NCI-H524 (cell line): ENCODE data around the gene LASP1NB.
"Not testable (repeated sequence)": the region's sequence is repeated elsewhere in the genome, so short reads cannot be mapped to it uniquely, and the experiment has no call there.

Experiments used
- DNase-seq, 2 experiments: peaks; one replicate each; lab custom pipeline; 2025; lab: John Stamatoyannopoulos, UW

Gene LASP1NB

GRCh38 chr17:38967290-38967738 lies 41.9 kb downstream of the LASP1NB start, which contains the start of gene FBXO47:
TSS of gene FBXO47 (minus strand) at chr17:38967403. CDS start at chr17:38963025, 4,378 bp downstream.
- DNase-seq: no peak

DNA sequence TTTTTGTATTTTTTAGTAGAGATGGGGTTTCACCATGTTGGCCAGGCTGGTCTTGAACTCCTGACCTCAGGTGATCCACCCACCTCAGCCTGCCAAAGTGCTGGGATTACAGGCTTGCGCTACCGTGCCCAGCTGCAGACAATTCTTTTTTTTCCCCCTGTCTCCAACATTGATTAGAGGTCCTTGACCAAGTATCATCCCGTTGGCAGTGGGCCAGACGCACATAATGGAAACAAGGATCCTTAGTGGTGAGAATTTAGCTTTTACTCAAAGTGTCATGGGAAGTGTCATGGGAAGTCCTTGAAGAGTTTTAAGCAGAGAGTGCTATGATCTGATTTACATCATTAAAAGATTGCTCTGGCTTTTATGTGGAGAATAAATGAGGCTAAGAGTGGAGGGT lies 43.9 kb downstream of the LASP1NB start:
- peak; percentile 71 to 73 for DNase-seq

- peak in 1 of 2 experiments; percentile 11 for DNase-seq
Observed at GRCh38 chr17:38970128-38970527, 44.7 kb downstream of the LASP1NB start.

DNA sequence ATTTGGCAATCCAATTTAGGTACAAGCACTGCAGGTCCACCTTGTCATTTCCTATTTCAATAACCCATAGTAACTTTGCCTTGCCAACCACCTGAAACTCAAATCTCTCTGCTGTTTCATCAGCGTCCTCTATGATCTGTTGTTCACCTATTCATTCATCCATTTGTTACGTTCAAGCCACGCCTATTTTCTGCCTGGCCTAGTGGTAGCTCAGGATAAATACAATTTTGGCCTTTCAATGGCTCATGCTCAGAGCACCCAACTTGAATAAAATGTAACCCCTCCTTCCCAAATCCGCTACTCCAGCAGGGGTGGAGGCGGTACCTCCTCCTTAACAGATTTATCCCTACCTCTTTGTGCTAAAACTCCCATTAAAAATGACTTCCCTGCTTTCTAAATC lies 45.4 kb downstream of the LASP1NB start:
- no peak for DNase-seq

DNA sequence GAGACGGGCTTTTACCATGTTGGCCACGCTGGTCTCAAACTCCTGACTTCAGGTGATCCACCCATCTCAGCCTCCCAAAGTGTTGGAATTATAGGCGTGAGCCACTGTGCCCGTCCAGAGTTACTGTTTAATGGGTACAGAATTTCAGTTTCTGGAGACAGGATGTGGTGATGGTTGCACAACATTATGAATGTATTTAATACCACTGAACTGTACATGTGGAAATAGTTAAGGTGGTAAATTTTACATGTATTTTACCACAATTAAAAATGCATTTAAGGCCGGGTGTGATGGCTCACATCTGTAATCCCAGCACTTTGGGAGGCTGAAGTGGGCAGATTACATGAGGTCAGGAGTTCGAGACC lies 50.8 kb downstream of the LASP1NB start:
- not testable (repeated sequence) for DNase-seq

- DNase-seq: no peak
Observed at GRCh38 chr17:38978180-38978579, 52.8 kb downstream of the LASP1NB start.
